HEK293 (cell line): Measurements from ENCODE around the gene PROB1.
A peak's percentile ranks its signal among the peaks of the same experiment; 100 is the strongest.

Experiments used
- EGR2 ChIP-seq: fragments of 450-650 bp; formaldehyde crosslinking; IDR thresholded peaks from 2 replicates; pipeline ENCODE4 v1.5.1; 2016; ENCODE audit warnings: low read depth, missing biosample characterization, missing genetic modification characterization
- GFI1B ChIP-seq: fragments of 450-650 bp; formaldehyde crosslinking; IDR thresholded peaks from 2 replicates; pipeline ENCODE4 v1.5.1; 2016; ENCODE audit warnings: missing biosample characterization, missing genetic modification characterization
- HOXC10 ChIP-seq: sonication (generic); formaldehyde crosslinking; IDR thresholded peaks from 2 replicates; pipeline ENCODE4 v1.8.1; 2023; ENCODE audit warnings: mild to moderate bottlenecking, missing genetic modification reagents
- KLF8 ChIP-seq: fragments of 450-650 bp; formaldehyde crosslinking; IDR thresholded peaks from 2 replicates; pipeline ENCODE4 v1.5.1; 2016; ENCODE audit warnings: missing biosample characterization, missing genetic modification characterization
- PATZ1 ChIP-seq: fragments of 450-650 bp; formaldehyde crosslinking; IDR thresholded peaks from 2 replicates; pipeline ENCODE4 v1.5.1; 2016; ENCODE audit warnings: missing biosample characterization, missing genetic modification characterization
- SALL2 ChIP-seq: fragments of 450-650 bp; formaldehyde crosslinking; IDR thresholded peaks from 2 replicates; pipeline ENCODE4 v1.5.0; 2017; ENCODE audit warnings: missing biosample characterization, mild to moderate bottlenecking, missing genetic modification characterization, borderline replicate concordance
- TRIM28 ChIP-seq: IDR thresholded peaks from 2 replicates; pipeline ENCODE4 v1.6.1; 2011; ENCODE audit warnings: low read length, control low read depth, borderline replicate concordance
- YY2 ChIP-seq: fragments of 450-650 bp; formaldehyde crosslinking; IDR thresholded peaks from 2 replicates; pipeline ENCODE4 v1.5.1; 2016; ENCODE audit warnings: missing biosample characterization, missing genetic modification characterization
- ZFP41 ChIP-seq: fragments of 450-650 bp; formaldehyde crosslinking; IDR thresholded peaks from 2 replicates; pipeline ENCODE4 v1.5.1; 2016; ENCODE audit warnings: missing biosample characterization, missing genetic modification characterization, borderline replicate concordance
- ZIC2 ChIP-seq: fragments of 450-650 bp; formaldehyde crosslinking; IDR thresholded peaks from 2 replicates; pipeline ENCODE4 v1.5.1; 2016; ENCODE audit warnings: missing biosample characterization, missing genetic modification characterization
- ZNF16 ChIP-seq: fragments of 450-650 bp; formaldehyde crosslinking; IDR thresholded peaks from 2 replicates; pipeline ENCODE4 v1.5.1; 2016; ENCODE audit warnings: low read depth, missing biosample characterization, missing genetic modification characterization
- ZNF239 ChIP-seq: fragments of 450-650 bp; formaldehyde crosslinking; IDR thresholded peaks from 2 replicates; pipeline ENCODE4 v1.5.1; 2016; ENCODE audit warnings: missing biosample characterization, missing genetic modification characterization
- ZNF311 ChIP-seq: fragments of 450-650 bp; formaldehyde crosslinking; IDR thresholded peaks from 2 replicates; pipeline ENCODE4 v1.5.1; 2017; ENCODE audit warnings: missing biosample characterization, missing genetic modification characterization, borderline replicate concordance
- ZNF335 ChIP-seq: fragments of 450-650 bp; formaldehyde crosslinking; conservative IDR thresholded peaks from 2 replicates; pipeline ENCODE4 v1.5.1; 2016; ENCODE audit warnings: missing biosample characterization, missing genetic modification characterization
- ZNF514 ChIP-seq: fragments of 450-650 bp; formaldehyde crosslinking; IDR thresholded peaks from 2 replicates; pipeline ENCODE4 v1.5.1; 2016; ENCODE audit warnings: missing biosample characterization, missing genetic modification characterization
- ZNF544 ChIP-seq: fragments of 450-650 bp; formaldehyde crosslinking; IDR thresholded peaks from 2 replicates; pipeline ENCODE4 v1.5.0; 2017; ENCODE audit warnings: missing biosample characterization, missing genetic modification characterization
- ZNF600 ChIP-seq: fragments of 450-650 bp; formaldehyde crosslinking; IDR thresholded peaks from 2 replicates; pipeline ENCODE4 v1.5.1; 2016; ENCODE audit warnings: missing biosample characterization, missing genetic modification characterization
- ZNF776 ChIP-seq: fragments of 450-650 bp; formaldehyde crosslinking; IDR thresholded peaks from 2 replicates; pipeline ENCODE4 v1.5.0; 2017; ENCODE audit warnings: missing biosample characterization, missing genetic modification characterization, borderline replicate concordance
- ZNF785 ChIP-seq: fragments of 450-650 bp; formaldehyde crosslinking; IDR thresholded peaks from 2 replicates; pipeline ENCODE4 v1.5.1; 2016; ENCODE audit warnings: missing biosample characterization, missing genetic modification characterization
- ZNF792 ChIP-seq: fragments of 450-650 bp; formaldehyde crosslinking; IDR thresholded peaks from 2 replicates; pipeline ENCODE4 v1.5.1; 2016; ENCODE audit warnings: missing biosample characterization, missing genetic modification characterization
- ZSCAN23 ChIP-seq: fragments of 450-650 bp; formaldehyde crosslinking; IDR thresholded peaks from 2 replicates; pipeline ENCODE4 v1.5.1; 2016; ENCODE audit warnings: missing biosample characterization, missing genetic modification characterization
- TF ChIP-seq, protein P1 (sequence below): fragments of 450-650 bp; formaldehyde crosslinking; conservative IDR thresholded peaks from 2 replicates; pipeline ENCODE4 v1.5.1; 2016; ENCODE audit warnings: low read depth, missing biosample characterization, missing genetic modification characterization
- TF ChIP-seq, protein P2 (sequence below): fragments of 450-650 bp; formaldehyde crosslinking; IDR thresholded peaks from 2 replicates; pipeline ENCODE4 v1.5.1; 2017; ENCODE audit warnings: missing biosample characterization, missing genetic modification characterization
- TF ChIP-seq, protein P3 (sequence below): fragments of 450-650 bp; formaldehyde crosslinking; IDR thresholded peaks from 2 replicates; pipeline ENCODE4 v1.5.1; 2016; ENCODE audit warnings: missing biosample characterization, missing genetic modification characterization
- TF ChIP-seq, protein P4 (sequence below): fragments of 450-650 bp; formaldehyde crosslinking; IDR thresholded peaks from 2 replicates; pipeline ENCODE4 v1.5.1; 2016; ENCODE audit warnings: missing biosample characterization, missing genetic modification characterization, borderline replicate concordance
- TF ChIP-seq, protein P5 (sequence below): IDR thresholded peaks from 2 replicates; pipeline ENCODE4 v1.6.1; 2011; ENCODE audit warnings: mild to moderate bottlenecking, low read depth, low read length, borderline replicate concordance

Gene PROB1

GRCh38 chr5:139439013-139439903 lies 44.4 kb upstream of the PROB1 start, which contains the start of gene DNAJC18 (continued):
- TF ChIP-seq SALL2 (tag by site-specific recombination): no peak
- no peak for TF ChIP-seq TRIM28
- peak; percentile 99 for TF ChIP-seq ZNF600 (tag by site-specific recombination)
- TF ChIP-seq, protein P1, sequence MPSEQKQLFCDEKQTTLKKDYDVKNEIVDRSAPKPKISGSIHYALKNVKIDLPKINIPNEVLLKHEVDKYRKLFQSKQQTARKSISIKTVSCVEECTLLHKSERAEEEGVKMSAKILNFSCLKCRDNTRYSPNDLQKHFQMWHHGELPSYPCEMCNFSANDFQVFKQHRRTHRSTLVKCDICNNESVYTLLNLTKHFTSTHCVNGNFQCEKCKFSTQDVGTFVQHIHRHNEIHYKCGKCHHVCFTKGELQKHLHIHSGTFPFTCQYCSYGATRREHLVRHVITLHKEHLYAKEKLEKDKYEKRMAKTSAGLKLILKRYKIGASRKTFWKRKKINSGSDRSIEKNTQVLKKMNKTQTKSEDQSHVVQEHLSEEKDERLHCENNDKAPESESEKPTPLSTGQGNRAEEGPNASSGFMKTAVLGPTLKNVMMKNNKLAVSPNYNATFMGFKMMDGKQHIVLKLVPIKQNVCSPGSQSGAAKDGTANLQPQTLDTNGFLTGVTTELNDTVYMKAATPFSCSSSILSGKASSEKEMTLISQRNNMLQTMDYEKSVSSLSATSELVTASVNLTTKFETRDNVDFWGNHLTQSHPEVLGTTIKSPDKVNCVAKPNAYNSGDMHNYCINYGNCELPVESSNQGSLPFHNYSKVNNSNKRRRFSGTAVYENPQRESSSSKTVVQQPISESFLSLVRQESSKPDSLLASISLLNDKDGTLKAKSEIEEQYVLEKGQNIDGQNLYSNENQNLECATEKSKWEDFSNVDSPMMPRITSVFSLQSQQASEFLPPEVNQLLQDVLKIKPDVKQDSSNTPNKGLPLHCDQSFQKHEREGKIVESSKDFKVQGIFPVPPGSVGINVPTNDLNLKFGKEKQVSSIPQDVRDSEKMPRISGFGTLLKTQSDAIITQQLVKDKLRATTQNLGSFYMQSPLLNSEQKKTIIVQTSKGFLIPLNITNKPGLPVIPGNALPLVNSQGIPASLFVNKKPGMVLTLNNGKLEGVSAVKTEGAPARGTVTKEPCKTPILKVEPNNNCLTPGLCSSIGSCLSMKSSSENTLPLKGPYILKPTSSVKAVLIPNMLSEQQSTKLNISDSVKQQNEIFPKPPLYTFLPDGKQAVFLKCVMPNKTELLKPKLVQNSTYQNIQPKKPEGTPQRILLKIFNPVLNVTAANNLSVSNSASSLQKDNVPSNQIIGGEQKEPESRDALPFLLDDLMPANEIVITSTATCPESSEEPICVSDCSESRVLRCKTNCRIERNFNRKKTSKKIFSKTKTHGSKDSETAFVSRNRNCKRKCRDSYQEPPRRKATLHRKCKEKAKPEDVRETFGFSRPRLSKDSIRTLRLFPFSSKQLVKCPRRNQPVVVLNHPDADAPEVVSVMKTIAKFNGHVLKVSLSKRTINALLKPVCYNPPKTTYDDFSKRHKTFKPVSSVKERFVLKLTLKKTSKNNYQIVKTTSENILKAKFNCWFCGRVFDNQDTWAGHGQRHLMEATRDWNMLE (tag by site-specific recombination): 0 out of 2 replicates have a peak, but pooled peaks have one; percentile 43
- TF ChIP-seq ZFP41 (tag by site-specific recombination): no peak
- TF ChIP-seq, protein P2, sequence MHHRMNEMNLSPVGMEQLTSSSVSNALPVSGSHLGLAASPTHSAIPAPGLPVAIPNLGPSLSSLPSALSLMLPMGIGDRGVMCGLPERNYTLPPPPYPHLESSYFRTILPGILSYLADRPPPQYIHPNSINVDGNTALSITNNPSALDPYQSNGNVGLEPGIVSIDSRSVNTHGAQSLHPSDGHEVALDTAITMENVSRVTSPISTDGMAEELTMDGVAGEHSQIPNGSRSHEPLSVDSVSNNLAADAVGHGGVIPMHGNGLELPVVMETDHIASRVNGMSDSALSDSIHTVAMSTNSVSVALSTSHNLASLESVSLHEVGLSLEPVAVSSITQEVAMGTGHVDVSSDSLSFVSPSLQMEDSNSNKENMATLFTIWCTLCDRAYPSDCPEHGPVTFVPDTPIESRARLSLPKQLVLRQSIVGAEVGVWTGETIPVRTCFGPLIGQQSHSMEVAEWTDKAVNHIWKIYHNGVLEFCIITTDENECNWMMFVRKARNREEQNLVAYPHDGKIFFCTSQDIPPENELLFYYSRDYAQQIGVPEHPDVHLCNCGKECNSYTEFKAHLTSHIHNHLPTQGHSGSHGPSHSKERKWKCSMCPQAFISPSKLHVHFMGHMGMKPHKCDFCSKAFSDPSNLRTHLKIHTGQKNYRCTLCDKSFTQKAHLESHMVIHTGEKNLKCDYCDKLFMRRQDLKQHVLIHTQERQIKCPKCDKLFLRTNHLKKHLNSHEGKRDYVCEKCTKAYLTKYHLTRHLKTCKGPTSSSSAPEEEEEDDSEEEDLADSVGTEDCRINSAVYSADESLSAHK: peak; percentile 59; the same call in 1 of the 2 replicates
- TF ChIP-seq, protein P3, sequence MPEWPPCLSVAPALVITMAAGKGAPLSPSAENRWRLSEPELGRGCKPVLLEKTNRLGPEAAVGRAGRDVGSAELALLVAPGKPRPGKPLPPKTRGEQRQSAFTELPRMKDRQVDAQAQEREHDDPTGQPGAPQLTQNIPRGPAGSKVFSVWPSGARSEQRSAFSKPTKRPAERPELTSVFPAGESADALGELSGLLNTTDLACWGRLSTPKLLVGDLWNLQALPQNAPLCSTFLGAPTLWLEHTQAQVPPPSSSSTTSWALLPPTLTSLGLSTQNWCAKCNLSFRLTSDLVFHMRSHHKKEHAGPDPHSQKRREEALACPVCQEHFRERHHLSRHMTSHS (tag by site-specific recombination): no peak
- TF ChIP-seq ZSCAN23 (tag by site-specific recombination): peak; percentile 66; the same call in 1 of the 2 replicates
- no peak for TF ChIP-seq ZNF792
- TF ChIP-seq, protein P4, sequence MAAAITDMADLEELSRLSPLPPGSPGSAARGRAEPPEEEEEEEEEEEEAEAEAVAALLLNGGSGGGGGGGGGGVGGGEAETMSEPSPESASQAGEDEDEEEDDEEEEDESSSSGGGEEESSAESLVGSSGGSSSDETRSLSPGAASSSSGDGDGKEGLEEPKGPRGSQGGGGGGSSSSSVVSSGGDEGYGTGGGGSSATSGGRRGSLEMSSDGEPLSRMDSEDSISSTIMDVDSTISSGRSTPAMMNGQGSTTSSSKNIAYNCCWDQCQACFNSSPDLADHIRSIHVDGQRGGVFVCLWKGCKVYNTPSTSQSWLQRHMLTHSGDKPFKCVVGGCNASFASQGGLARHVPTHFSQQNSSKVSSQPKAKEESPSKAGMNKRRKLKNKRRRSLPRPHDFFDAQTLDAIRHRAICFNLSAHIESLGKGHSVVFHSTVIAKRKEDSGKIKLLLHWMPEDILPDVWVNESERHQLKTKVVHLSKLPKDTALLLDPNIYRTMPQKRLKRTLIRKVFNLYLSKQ (tag by site-specific recombination): no peak
- TF ChIP-seq YY2 (tag by site-specific recombination): peak; percentile 90
- TF ChIP-seq ZNF514 (tag by site-specific recombination): no peak
- no peak for TF ChIP-seq HOXC10
- peak; percentile 97 for TF ChIP-seq PATZ1 (tag by site-specific recombination)
- TF ChIP-seq ZNF785 (tag by site-specific recombination): 0 out of 2 replicates have a peak, but pooled peaks have one; percentile 51
- TF ChIP-seq ZNF239: no peak; the same call in 1 of the 2 replicates
- peak; percentile 99 for TF ChIP-seq ZNF335 (tag by site-specific recombination)
- no peak for TF ChIP-seq GFI1B (tag by site-specific recombination)
- TF ChIP-seq ZNF16 (tag by site-specific recombination): no peak
- no peak for TF ChIP-seq ZNF544 (tag by site-specific recombination)
- peak; percentile 45; the same call in 1 of the 2 replicates for TF ChIP-seq ZIC2
- TF ChIP-seq ZNF776 (tag by site-specific recombination): no peak
- peak; percentile 89 for TF ChIP-seq KLF8 (tag by site-specific recombination)
- TF ChIP-seq, protein P5, sequence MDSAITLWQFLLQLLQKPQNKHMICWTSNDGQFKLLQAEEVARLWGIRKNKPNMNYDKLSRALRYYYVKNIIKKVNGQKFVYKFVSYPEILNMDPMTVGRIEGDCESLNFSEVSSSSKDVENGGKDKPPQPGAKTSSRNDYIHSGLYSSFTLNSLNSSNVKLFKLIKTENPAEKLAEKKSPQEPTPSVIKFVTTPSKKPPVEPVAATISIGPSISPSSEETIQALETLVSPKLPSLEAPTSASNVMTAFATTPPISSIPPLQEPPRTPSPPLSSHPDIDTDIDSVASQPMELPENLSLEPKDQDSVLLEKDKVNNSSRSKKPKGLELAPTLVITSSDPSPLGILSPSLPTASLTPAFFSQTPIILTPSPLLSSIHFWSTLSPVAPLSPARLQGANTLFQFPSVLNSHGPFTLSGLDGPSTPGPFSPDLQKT: no peak
- peak; percentile 92 for TF ChIP-seq EGR2 (tag by site-specific recombination)
- no peak for TF ChIP-seq ZNF311 (tag by site-specific recombination)
